ENCODE measurements around the gene CCDC9. TPM values are rescaled to one million over a fixed set of nuclear protein-coding genes. Genes with fewer than 3 reads are reported as not detected.

CCDC9 gene
- total RNA-seq, 1 experiment from 2014 or later = 36.9 TPM

- Histone ChIP-seq H3K4me2 (ENCODE audit: insufficient read depth, insufficient read length, low read length) (no peak overlapping the region), H3K23me2 (ENCODE audit: insufficient read length, low read depth, low read length, poor library complexity, severe bottlenecking) (no peaks in the 10 kb centered on the region), H3K9me3 (ENCODE audit: control insufficient read depth, low read depth, low read length) (no peaks in the 10 kb centered on the region), H3K23ac (ENCODE audit: insufficient read length, low read depth, low read length) (no peak overlapping the region), H2BK120ac (ENCODE audit: low read depth, low read length, poor library complexity, severe bottlenecking) (no peak overlapping the region), H3K27ac (ENCODE audit: insufficient read length, low read depth, low read length) (no peak overlapping the region), H2BK5ac (ENCODE audit: insufficient read length, low read length) (no peak overlapping the region), H3K27me3 (ENCODE audit: insufficient read depth, low read length) (no peaks in the 10 kb centered on the region), H3K14ac (ENCODE audit: insufficient read depth, low read length) (no peak overlapping the region), H3K79me2 (ENCODE audit: insufficient read depth, low read length) (no peaks in the 10 kb centered on the region), H2AK5ac (ENCODE audit: insufficient read length, low read length) (no peak overlapping the region), H3K79me1 (ENCODE audit: insufficient read depth, low read depth, low read length, poor library complexity, severe bottlenecking) (no peaks in the 10 kb centered on the region), H3K56ac (ENCODE audit: insufficient read length, low read depth, low read length) (no peak overlapping the region), H2BK20ac (ENCODE audit: low read depth, low read length, poor library complexity, severe bottlenecking) (no peak overlapping the region), H4K20me1 (ENCODE audit: control insufficient read depth, insufficient read depth, insufficient read length) (no peaks in the 10 kb centered on the region), H3T11ph (ENCODE audit: low read length) (no peak overlapping the region), H3K18ac (ENCODE audit: insufficient read length, low read depth, low read length) (no peak overlapping the region), H3K4me1 (ENCODE audit: insufficient read depth, low read length) (no peaks in the 10 kb centered on the region), H4K91ac (ENCODE audit: insufficient read length, low read depth, low read length) (no peak overlapping the region), H4K5ac (ENCODE audit: insufficient read length, low read depth, low read length) (no peak overlapping the region), H2AFZ (ENCODE audit: low read length) (no peak overlapping the region), H3K4ac (ENCODE audit: low read depth, low read length) (no peak overlapping the region), H2BK15ac (ENCODE audit: low read depth, low read length) (no peak overlapping the region), H2BK12ac (ENCODE audit: insufficient read length, low read depth, low read length) (no peak overlapping the region), H4K8ac (replicated peaks; ENCODE audit: insufficient read length, low read depth, low read length) (no peak overlapping the region), H3K9ac (ENCODE audit: extremely low read depth, insufficient read length, low read length) (no peak overlapping the region)
- peaks cover 3 to 11% of the 10 kb centered on the region in 2 experiments for H3K4me1 Mint-ChIP-seq
- no CpG with 5 or more reads among the region's 5 CpGs for WGBS (ENCODE audit: extremely low coverage, insufficient read length, low lambda C conversion rate)
- H3K4me3 Mint-ChIP-seq = no peak overlapping the region
- TF ChIP-seq, protein P1, sequence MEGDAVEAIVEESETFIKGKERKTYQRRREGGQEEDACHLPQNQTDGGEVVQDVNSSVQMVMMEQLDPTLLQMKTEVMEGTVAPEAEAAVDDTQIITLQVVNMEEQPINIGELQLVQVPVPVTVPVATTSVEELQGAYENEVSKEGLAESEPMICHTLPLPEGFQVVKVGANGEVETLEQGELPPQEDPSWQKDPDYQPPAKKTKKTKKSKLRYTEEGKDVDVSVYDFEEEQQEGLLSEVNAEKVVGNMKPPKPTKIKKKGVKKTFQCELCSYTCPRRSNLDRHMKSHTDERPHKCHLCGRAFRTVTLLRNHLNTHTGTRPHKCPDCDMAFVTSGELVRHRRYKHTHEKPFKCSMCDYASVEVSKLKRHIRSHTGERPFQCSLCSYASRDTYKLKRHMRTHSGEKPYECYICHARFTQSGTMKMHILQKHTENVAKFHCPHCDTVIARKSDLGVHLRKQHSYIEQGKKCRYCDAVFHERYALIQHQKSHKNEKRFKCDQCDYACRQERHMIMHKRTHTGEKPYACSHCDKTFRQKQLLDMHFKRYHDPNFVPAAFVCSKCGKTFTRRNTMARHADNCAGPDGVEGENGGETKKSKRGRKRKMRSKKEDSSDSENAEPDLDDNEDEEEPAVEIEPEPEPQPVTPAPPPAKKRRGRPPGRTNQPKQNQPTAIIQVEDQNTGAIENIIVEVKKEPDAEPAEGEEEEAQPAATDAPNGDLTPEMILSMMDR (conservative IDR thresholded peaks at IDR 0.05) = no peak
- no peak overlapping the region for H3K27ac Mint-ChIP-seq
- H3K9me3 Mint-ChIP-seq = peaks cover 0 to 2% of the 10 kb centered on the region in 2 experiments; a peak in 1 of 5 replicates
- DNase-seq = no peak
- peaks cover 25% of the 10 kb centered on the region for H3K27me3 Mint-ChIP-seq (ENCODE audit: low read depth)
- H3K36me3 Mint-ChIP-seq (ENCODE audit: insufficient read depth in 1 of 3, low read depth in 3 of 3) = no peaks in the 10 kb centered on the region
Observed at GRCh38 chr19:47310819-47311218, 54.5 kb downstream of the CCDC9 start.

Data from H9 (cell line).